GM12878 (cell line): ENCODE measurements around the gene GSTP1. TPM values are rescaled to one million over a fixed set of nuclear protein-coding genes. Genes with fewer than 3 reads are reported as not detected.

Experiments used
- E2F8 ChIP-seq: fragments of 450-650 bp; IDR thresholded peaks from 2 replicates; pipeline ENCODE4 v1.6.1; 2018; ENCODE audit warnings: mild to moderate bottlenecking, low read depth, moderate library complexity; ENCODE audit not compliant: partially characterized antibody
- LARP7 ChIP-seq: fragments of 450-650 bp; IDR thresholded peaks from 2 replicates; pipeline ENCODE4 v1.6.1; 2017; ENCODE audit warnings: mild to moderate bottlenecking
- NKRF ChIP-seq: fragments of 450-650 bp; conservative IDR thresholded peaks from 2 replicates; pipeline ENCODE4 v1.6.1; 2017; ENCODE audit warnings: mild to moderate bottlenecking, moderate library complexity
- STAT1 ChIP-seq: fragments of 450-650 bp; conservative IDR thresholded peaks from 2 replicates; pipeline ENCODE4 v1.6.1; 2014; ENCODE audit warnings: antibody characterized with exemption, mild to moderate bottlenecking
- ZNF592 ChIP-seq: fragments of 450-650 bp; IDR thresholded peaks from 2 replicates; pipeline ENCODE4 v1.6.1; 2017; ENCODE audit warnings: mild to moderate bottlenecking, moderate library complexity
- polyA plus RNA-seq, 11 experiments: library from polyadenylated mRNA; depleted of rRNA in 4 of 11; unstranded in 6 of 11; stranded (reverse) in 5 of 11; fragments of >200 nt; fragmentation: Nextera tagmentation in 4 of 11; fragmentation: Illumina TruSeq in 1 of 11; extraction: Ambion mirVana in 4 of 11; extraction: Trizol in 1 of 11; gene quantifications; 1 replicate in 1 of 11; 2 replicates in 10 of 11; pipeline versions ENCODE4 v1.2.1 to v1.2.3, GENCODE V29; 2011 to 2016; ENCODE audit warnings: inconsistent platforms in 2 of 11, missing spikeins in 2 of 11, low read depth in 1 of 11
- total RNA-seq, 4 experiments: library from RNA; depleted of rRNA in 3 of 4; stranded (reverse); fragments of >200 nt in 3 of 4; fragmentation: Illumina TruSeq in 1 of 4; extraction: Trizol in 1 of 4; gene quantifications; 2 replicates each; pipeline versions ENCODE4 v1.2.1 to v1.2.3, GENCODE V29; 2013 to 2021

The GSTP1 gene
- total and polyA plus RNA-seq, 10 of the 15 experiments (the other 5 are each of a cell fraction or from before 2014, with no cell fraction given), result 469 to 1,788 (median 955) TPM

DNA sequence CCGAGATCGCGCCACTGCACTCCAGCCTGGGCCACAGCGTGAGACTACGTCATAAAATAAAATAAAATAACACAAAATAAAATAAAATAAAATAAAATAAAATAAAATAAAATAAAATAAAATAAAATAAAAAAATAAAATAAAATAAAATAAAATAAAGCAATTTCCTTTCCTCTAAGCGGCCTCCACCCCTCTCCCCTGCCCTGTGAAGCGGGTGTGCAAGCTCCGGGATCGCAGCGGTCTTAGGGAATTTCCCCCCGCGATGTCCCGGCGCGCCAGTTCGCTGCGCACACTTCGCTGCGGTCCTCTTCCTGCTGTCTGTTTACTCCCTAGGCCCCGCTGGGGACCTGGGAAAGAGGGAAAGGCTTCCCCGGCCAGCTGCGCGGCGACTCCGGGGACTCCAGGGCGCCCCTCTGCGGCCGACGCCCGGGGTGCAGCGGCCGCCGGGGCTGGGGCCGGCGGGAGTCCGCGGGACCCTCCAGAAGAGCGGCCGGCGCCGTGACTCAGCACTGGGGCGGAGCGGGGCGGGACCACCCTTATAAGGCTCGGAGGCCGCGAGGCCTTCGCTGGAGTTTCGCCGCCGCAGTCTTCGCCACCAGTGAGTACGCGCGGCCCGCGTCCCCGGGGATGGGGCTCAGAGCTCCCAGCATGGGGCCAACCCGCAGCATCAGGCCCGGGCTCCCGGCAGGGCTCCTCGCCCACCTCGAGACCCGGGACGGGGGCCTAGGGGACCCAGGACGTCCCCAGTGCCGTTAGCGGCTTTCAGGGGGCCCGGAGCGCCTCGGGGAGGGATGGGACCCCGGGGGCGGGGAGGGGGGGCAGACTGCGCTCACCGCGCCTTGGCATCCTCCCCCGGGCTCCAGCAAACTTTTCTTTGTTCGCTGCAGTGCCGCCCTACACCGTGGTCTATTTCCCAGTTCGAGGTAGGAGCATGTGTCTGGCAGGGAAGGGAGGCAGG is at the start of gene GSTP1 (continued):
- TF ChIP-seq ZNF592 (peak; percentile 85), E2F8 (no peak), STAT1 (0 out of 2 replicates have a peak, but pooled peaks have one; percentile 77), NKRF (peak; percentile 85), LARP7 (peak; percentile 96)
